Measurements from ENCODE around the gene CACNB3. TPM values are rescaled to one million over a fixed set of nuclear protein-coding genes. Genes with fewer than 3 reads are reported as not detected.

Gene CACNB3
- total and polyA plus RNA-seq, 2 of the 13 experiments (the other 11 are each of a cell fraction or from before 2014, with no cell fraction given) = 0.29 to 0.54 TPM

GRCh38 chr12:48814262-48815125 is 3.8 kb upstream of the CACNB3 start (continued):
- TF ChIP-seq ZNF83 (CRISPR knock-in tag; IDR thresholded peaks at IDR 0.05; ENCODE audit: borderline replicate concordance) (peak; percentile 65; the same call in 1 of the 2 replicates), HNRNPLL (IDR thresholded peaks at IDR 0.05; ENCODE audit: low read depth, low read length, poor library complexity, severe bottlenecking) (peak; percentile 47), NCOA1 (CRISPR knock-in tag; IDR thresholded peaks at IDR 0.05) (no peak), ADNP (CRISPR knock-in tag; IDR thresholded peaks at IDR 0.05) (0 out of 2 replicates have a peak, but pooled peaks have one; percentile 73), TBL1XR1 (IDR thresholded peaks at IDR 0.05; ENCODE audit: borderline replicate concordance, low read length, partially characterized antibody) (no peak), PHF21A (CRISPR knock-in tag; IDR thresholded peaks at IDR 0.05) (0 out of 2 replicates have a peak, but pooled peaks have one; percentile 37), MYPOP (CRISPR knock-in tag; IDR thresholded peaks at IDR 0.05) (no peak; the same call in 1 of the 2 replicates), ZNF501 (CRISPR knock-in tag; IDR thresholded peaks at IDR 0.05) (peak; percentile 45; the same call in 1 of the 2 replicates), ZBTB7A (CRISPR knock-in tag; IDR thresholded peaks at IDR 0.05) (peak; percentile 24; the same call in 1 of the 2 replicates), SOX13 (IDR thresholded peaks at IDR 0.05) (no peak), SOX13 (CRISPR knock-in tag; conservative IDR thresholded peaks at IDR 0.05 in 1 of 2, IDR thresholded peaks at IDR 0.05 in 1 of 2) (peak in 1 of 2 experiments; percentile 28; a peak in 1 of 4 replicates), NR1H2 (CRISPR knock-in tag; IDR thresholded peaks at IDR 0.05; ENCODE audit: borderline replicate concordance, low read depth) (no peak), ZNF142 (CRISPR knock-in tag; IDR thresholded peaks at IDR 0.05) (peak; percentile 82), RFX3 (CRISPR knock-in tag; IDR thresholded peaks at IDR 0.05) (no peak), KDM1A (CRISPR knock-in tag; IDR thresholded peaks at IDR 0.05) (no peak), ZNF792 (CRISPR knock-in tag; IDR thresholded peaks at IDR 0.05) (peak; percentile 46; the same call in 1 of the 2 replicates)
- TF ChIP-seq, protein P1, sequence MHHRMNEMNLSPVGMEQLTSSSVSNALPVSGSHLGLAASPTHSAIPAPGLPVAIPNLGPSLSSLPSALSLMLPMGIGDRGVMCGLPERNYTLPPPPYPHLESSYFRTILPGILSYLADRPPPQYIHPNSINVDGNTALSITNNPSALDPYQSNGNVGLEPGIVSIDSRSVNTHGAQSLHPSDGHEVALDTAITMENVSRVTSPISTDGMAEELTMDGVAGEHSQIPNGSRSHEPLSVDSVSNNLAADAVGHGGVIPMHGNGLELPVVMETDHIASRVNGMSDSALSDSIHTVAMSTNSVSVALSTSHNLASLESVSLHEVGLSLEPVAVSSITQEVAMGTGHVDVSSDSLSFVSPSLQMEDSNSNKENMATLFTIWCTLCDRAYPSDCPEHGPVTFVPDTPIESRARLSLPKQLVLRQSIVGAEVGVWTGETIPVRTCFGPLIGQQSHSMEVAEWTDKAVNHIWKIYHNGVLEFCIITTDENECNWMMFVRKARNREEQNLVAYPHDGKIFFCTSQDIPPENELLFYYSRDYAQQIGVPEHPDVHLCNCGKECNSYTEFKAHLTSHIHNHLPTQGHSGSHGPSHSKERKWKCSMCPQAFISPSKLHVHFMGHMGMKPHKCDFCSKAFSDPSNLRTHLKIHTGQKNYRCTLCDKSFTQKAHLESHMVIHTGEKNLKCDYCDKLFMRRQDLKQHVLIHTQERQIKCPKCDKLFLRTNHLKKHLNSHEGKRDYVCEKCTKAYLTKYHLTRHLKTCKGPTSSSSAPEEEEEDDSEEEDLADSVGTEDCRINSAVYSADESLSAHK (CRISPR knock-in tag; IDR thresholded peaks at IDR 0.05; ENCODE audit: borderline replicate concordance) = no peak
- TF ChIP-seq, protein P2, sequence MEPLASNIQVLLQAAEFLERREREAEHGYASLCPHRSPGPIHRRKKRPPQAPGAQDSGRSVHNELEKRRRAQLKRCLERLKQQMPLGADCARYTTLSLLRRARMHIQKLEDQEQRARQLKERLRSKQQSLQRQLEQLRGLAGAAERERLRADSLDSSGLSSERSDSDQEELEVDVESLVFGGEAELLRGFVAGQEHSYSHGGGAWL (CRISPR knock-in tag; IDR thresholded peaks at IDR 0.05) = peak; percentile 78
